ENCODE data around the gene ZC3H12A.

GRCh38 chr1:37453647-37454046 is 20.7 kb upstream of the ZC3H12A start:
- TF ChIP-seq CTCF (IDR thresholded peaks at IDR 0.05), result no peak
- no peak for TF ChIP-seq POLR2A (IDR thresholded peaks at IDR 0.05)

Measured in vagina (tissue), 2 donors.